ENCODE results near the gene MYL3. TPM values are rescaled to one million over a fixed set of nuclear protein-coding genes. Genes with fewer than 3 reads are reported as not detected.
"Not testable (repeated sequence)": the region's sequence is repeated elsewhere in the genome, so short reads cannot be mapped to it uniquely, and the experiment has no call there.

Gene MYL3
- total RNA-seq = not detected in 2 replicates

DNA sequence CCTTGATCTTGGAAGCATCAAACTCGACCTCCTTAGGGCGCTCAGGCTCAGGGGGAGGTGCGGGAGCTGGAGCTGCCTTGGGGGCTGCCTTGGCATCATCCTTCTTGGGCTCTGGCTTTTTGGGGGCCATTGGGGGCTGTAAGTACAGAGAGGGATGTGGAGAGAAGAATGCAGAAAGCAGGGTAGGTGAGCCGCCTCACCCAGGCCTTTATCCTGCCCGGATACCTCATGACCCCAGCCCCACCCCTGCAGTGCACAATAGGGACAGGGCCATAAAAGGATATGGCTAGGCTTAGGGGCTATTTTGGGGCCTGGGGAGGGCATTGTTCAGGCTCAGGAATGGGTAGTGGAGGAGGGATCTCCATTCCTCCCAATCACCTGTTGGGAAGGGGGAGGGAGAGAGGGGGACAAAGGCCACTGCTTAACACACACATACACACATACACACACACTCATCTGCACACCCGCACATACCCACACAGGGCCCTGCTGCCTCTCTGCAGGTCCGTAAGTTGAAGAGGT, at the start of gene MYL3:
Gene MYL3, minus strand, starts transcription at position 184 of the 522 bp plus-strand sequence. Its CDS starts 54 bp downstream, at position 130.
- intact Hi-C loops (cut with micrococcal nuclease) = no loop called here

DNA sequence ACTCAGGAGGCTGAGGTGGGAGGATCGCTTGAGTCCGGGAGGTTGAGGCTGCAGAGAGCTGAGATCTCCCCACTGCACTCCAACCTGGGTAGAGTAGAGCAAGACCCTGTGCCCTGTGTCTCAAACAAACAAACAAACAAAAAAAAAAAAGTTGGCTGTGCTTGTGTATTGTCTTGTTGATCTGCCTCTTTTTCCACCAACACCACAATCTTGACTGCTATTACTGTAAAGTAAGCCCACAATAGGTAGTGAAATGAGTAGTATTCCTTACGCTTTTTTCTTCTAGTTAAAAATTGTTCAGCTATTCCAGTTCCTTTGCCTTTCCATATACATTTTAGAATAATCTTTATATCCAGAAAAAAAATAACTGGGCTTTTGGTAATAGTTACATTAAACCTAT, 49.7 kb upstream of the MYL3 start:
- intact Hi-C loops (cut with micrococcal nuclease) = no loop called here

DNA sequence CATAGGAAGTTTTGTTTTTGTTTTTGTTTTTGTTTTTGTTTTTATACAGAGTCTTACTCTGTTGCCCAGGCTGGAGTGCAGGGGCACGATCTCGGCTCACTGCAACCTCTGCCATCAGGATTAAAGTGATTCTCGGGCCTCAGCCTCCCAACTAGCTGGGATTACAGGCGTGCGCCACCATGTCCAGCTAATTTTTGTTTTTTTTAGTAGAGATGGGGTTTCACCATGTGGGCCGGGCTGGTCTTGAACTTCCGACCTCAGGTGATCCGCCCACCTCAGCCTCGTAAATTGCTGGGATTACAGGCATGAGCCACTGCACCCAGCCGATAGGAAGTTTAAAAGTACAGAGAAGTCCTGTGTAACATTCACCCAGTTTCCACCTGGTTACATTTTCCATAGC, 47.7 kb upstream of the MYL3 start:
- intact Hi-C loops (cut with micrococcal nuclease) = not testable (repeated sequence)

GRCh38 chr3:46910166-46910760, 47.0 kb upstream of the MYL3 start:
- intact Hi-C loops (cut with micrococcal nuclease) = no loop called here

- intact Hi-C loops (cut with micrococcal nuclease) = loop anchor here (1.0 to 5.0 kb wide), 2 partner anchors 43 to 88 kb away; no protein-coding TSS in a partner anchor
Measured at GRCh38 chr3:46909535-46910161, 46.4 kb upstream of the MYL3 start.

GRCh38 chr3:46908986-46909534, 45.8 kb upstream of the MYL3 start:
- intact Hi-C loops (cut with micrococcal nuclease) = loop anchor here (1.0 to 5.0 kb wide), 2 partner anchors 43 to 88 kb away; no protein-coding TSS in a partner anchor

DNA sequence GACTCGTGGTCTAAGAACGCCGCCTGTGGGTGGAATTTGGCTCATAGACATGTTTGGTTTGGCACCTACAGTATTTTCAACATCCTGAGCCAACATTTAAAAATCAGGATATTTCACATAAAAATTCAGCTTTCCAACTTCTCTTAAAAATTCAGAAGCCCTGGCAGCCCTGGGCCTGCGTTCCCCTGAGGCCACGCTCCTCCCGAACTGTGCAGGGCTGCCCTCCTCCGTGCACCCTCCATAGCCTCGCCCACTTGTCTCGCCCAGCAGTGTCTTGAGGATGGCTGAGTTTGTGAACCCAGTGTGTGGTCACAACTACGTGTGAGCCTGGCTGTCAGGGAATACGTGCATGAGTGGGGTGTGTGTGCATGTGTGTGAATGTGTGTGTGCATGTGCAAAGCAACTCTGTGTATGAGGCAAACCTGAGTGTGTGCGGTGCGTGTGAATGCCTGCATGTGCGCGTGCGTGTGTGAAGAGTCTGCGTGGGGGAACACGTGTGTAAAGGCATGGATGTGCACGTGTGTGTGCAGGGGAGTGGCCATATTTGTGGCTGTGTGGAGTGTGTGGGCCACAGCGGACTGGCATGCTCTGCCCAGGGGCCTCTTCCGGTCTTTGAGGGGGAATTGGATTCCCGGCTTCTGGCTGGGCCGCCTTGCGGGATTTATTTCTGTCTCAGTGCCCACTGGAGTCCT, 45.2 kb upstream of the MYL3 start:
- intact Hi-C loops (cut with micrococcal nuclease) = loop anchor here (5.0 kb wide), 1 partner anchor 89 kb away; no protein-coding TSS in a partner anchor

- intact Hi-C loops (cut with micrococcal nuclease) = loop anchor here (5.0 kb wide), 1 partner anchor 89 kb away; no protein-coding TSS in a partner anchor
Measured at GRCh38 chr3:46907960-46908293, 44.7 kb upstream of the MYL3 start.

DNA sequence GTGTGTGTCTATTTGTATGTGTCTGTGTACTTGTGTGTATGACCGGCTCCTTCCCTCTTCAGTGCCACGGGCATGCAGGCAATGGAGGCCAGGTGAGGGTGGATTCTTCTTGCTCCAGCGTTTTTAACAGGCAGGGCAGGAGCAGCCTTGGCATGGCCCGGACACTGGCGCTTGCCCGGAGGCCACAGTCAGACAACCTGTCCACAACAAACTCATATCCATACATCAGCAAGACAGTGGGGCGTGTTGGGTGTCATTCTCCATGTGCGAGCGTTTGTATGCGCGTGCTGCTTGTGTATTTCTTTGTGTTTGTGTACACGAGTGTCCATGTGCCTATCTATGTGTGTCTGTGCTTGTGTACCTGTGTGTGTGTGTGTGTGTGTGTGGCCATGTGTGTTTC, 44.0 kb upstream of the MYL3 start:
- intact Hi-C loops (cut with micrococcal nuclease) = loop anchor here (5.0 kb wide), 1 partner anchor 90 kb away; no protein-coding TSS in a partner anchor

DNA sequence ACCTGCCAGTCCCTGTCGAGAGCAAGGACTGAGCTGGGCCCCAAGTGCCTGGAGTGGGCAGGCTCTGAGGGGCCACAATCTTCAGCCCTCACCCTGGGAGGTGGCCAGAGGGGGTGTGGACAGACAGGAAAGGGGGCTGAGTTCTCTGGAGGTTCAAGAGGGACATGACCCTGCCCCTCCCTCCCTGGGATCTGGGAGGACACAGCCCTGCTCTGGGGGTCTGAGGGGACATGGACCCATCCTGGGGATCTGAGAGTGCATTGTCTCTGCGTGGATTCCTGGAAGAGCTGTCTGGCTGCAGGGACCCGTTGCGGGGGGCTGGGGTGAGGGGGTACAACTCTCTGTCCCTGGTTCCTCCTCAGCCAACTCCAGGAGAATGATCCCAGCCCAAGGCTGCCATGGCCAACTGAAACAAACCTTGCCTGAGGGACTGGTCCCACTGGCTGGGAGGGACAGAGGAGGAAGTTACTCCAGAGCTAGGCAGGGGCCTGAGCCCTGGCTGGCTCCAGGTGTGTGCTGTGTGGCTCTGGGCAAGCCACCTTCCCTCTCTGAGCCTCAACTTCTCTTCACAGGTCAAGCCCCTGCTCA, 43.3 kb upstream of the MYL3 start:
- intact Hi-C loops (cut with micrococcal nuclease) = loop anchor here (5.0 kb wide), 1 partner anchor 91 kb away; no protein-coding TSS in a partner anchor

DNA sequence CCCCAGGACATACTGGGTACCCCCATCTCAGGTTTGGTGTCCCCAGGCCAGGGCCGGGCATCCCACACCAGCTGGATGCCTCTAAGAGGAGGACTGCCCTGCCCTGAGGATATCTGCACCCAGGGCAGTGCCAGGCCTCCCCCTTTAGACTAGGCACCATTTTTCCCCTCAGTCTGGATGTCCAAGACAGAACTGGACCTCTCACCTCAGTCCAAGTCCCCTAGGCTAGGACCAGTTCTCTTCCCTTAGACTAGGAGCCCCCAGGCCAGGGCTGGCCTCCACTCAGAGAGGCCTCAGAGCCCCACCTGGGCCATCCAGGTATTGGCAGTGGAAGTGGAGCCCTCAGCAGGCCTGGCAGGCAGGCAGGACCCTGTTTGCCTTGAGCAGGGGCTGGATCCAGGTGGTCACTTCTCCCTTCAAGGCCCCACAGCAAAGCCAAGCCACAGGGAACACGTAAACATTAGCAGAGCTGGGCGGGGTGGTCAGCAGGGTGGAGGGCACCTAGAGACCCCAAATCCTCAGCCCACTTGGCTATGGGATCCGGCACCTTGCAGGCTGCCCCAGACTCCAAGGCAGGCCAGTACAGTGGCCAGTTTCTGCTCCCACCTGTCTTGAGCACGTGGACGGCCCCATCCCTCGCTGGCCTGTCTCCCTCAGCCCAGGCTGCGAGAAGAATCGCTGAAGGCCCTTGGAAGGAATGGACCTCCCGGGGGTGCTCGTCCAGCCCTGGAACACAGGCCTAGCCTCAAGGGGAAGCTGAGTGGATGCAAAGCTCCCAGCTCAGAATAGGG, 42.6 kb upstream of the MYL3 start:
- intact Hi-C loops (cut with micrococcal nuclease) = loop anchor here (5.0 kb wide), 1 partner anchor 91 kb away; no protein-coding TSS in a partner anchor

DNA sequence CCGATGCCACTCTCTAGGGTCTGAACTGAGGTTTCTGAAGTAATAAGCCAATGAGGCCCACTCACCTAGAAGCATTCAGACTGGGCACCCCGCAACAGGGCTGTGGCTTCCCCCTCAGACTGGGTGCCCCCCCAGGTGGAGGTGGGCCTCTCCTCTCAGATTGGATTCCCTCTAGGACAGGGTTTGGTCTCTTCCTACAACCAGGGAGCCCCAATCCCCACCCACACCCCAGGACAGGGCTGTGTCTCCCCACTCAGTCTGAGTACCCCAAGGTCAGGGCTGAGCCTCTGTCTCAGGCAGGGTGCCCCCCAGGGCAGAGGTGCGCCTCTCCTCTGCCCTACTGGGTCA, 41.9 kb upstream of the MYL3 start:
- intact Hi-C loops (cut with micrococcal nuclease) = loop anchor here (5.0 kb wide), 1 partner anchor 92 kb away; no protein-coding TSS in a partner anchor

- intact Hi-C loops (cut with micrococcal nuclease) = loop anchor here (5.0 kb wide), 1 partner anchor 93 kb away; no protein-coding TSS in a partner anchor
Measured at GRCh38 chr3:46904303-46905212, 41.3 kb upstream of the MYL3 start.

- intact Hi-C loops (cut with micrococcal nuclease) = no loop called here
Measured at GRCh38 chr3:46903341-46904302, 40.4 kb upstream of the MYL3 start.

DNA sequence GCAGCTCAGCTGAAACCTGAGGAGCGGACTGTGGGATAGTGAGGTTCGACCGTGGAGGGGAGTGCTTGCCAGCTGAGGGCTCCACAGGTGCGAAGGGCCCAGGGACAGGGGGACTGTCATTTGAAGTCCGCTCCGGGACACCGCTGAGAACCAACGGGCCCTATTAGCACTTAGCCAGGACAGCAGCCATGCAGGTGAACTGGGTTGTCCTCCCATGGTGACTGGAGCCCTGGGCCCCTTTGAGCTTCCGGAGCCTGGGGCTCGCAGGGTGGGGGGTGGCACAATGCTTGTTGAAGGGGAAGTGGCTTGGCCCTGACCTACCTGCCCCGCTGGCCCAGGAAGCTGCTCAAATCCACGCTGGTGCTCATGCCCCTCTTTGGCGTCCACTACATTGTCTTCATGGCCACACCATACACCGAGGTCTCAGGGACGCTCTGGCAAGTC, 39.0 kb upstream of the MYL3 start:
- intact Hi-C loops (cut with micrococcal nuclease) = no loop called here

DNA sequence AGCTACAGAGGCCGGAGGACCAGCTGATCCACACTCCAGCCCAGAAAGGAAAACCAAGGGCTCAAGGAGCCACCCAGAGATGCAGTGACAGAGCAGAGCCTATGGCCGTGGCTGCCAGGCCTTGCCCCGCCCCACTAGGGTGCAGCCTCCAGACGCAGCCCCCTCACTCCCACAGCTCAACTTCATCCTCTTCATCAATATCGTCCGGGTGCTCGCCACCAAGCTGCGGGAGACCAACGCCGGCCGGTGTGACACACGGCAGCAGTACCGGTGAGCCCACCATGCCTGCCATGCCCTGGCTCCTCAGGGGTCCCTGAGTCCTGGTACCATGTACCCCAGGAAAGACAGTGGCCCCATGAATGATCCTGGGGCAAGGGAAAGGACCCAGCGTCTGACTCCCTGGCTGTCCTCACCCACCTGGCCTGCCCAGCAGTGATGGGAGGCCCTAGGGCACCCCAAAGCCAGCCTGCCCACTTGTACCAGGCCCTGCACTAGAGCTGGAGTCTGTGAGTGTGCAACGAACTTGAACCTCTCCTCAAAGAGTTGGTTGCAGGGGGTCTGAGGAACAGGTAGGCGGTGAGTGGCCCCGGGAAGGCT, 38.4 kb upstream of the MYL3 start:
- intact Hi-C loops (cut with micrococcal nuclease) = no loop called here

GRCh38 chr3:46901061-46901460, 37.8 kb upstream of the MYL3 start:
- intact Hi-C loops (cut with micrococcal nuclease) = no loop called here

DNA sequence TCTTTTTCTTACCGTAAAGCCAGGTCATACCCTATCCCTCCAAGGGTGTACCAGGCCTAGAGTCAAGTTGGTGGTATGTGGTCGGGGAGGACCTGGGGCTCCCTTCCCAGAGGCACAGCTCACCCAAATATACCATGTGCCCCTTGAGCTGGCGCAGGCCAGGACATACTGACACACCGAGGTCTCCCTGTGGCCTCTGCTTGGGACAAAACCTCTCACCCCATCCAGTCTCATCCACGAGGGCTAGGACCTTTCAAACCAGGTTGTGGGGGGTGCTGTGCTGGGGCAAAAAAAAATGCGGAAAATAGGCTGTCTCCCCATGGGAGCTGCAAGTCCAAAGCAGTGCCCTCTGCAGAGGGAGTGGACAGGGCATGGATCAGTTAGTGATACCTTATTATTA, 37.1 kb upstream of the MYL3 start:
- intact Hi-C loops (cut with micrococcal nuclease) = no loop called here

Measured in T-helper 2 cell treated with Interferon-gamma antibody and Interleukin-4, amounts not matched to agents 100 ng/mL and 5 ng/mL, for 36 hours (primary cell).